ENCODE results near the gene TST.

DNA sequence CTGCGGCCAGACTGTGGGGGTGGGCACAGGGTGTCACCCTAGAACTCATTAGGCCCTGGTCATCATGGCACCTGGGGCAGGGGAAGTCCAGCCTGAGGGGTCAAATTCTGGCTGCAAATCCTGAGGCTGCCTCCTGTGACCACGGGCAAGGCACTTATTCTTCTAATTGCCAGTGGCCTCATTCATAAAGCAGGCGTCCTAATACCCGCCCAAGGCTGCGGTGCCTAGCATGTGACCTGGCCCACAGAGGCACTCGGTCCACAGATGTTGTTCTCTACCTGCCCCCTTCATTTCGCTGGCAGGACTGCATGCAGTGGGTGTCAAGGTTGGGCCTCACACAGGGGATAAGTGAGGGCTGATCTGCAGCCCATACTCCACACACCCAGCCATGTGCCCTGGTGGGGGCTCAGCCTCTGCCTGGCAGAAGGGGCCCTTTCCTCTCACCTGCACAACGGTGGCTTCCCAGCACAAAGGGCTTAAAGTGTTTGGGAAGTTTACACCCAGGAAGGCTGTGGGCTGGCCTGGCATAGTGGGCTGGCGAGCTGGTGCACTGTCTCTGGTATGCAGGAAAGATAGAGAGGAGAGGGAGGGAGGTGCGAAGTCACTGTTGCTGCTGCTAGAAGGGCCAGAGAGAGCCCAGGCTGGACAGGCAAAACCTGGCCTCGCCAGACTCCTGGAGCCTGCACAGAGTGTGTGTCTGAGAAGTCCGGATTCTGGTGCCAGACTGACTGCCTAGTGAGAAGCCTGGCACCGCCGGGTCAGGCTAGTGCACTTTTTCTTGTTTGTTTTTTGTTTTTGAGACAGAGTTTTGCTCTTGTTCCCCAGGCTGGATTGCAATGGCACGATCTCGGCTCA, 3.5 kb upstream of the TST start:
- TF ChIP-seq, protein P1, sequence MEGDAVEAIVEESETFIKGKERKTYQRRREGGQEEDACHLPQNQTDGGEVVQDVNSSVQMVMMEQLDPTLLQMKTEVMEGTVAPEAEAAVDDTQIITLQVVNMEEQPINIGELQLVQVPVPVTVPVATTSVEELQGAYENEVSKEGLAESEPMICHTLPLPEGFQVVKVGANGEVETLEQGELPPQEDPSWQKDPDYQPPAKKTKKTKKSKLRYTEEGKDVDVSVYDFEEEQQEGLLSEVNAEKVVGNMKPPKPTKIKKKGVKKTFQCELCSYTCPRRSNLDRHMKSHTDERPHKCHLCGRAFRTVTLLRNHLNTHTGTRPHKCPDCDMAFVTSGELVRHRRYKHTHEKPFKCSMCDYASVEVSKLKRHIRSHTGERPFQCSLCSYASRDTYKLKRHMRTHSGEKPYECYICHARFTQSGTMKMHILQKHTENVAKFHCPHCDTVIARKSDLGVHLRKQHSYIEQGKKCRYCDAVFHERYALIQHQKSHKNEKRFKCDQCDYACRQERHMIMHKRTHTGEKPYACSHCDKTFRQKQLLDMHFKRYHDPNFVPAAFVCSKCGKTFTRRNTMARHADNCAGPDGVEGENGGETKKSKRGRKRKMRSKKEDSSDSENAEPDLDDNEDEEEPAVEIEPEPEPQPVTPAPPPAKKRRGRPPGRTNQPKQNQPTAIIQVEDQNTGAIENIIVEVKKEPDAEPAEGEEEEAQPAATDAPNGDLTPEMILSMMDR (IDR thresholded peaks at IDR 0.05; ENCODE audit: low read length): no peak
- no peak for TF ChIP-seq EZH2phosphoT487 (IDR thresholded peaks at IDR 0.05; ENCODE audit: low read length)
